Keratinocyte (primary cell): Measurements from ENCODE around the gene TEP1. TPM values are rescaled to one million over a fixed set of nuclear protein-coding genes. Genes with fewer than 3 reads are reported as not detected.
A peak's percentile ranks its signal among the peaks of the same experiment; 100 is the strongest.

ENCODE experiments used
- DNase-seq: peaks from one replicate; pipeline ENCODE4 v3.0.0-alpha.2; 2011; ENCODE audit warnings: low read depth, missing footprints, low spot score
- FAIRE-seq: peaks from 2 replicates; lab custom pipeline; 2011; peaks lifted over from hg19 to GRCh38; lab: Jason Lieb, UNC
- H2AFZ ChIP-seq: 2 replicates; pipeline ENCODE4 v1.6.0; 2012; ENCODE audit warnings: low read length, control low read depth, inconsistent platforms; ENCODE audit not compliant: control insufficient read depth
- H3K27ac ChIP-seq: 2 replicates; pipeline ENCODE4 v1.5.1; 2011; ENCODE audit warnings: low read length; ENCODE audit not compliant: control insufficient read depth, insufficient read depth
- H3K27me3 ChIP-seq: 3 replicates; pipeline ENCODE4 v1.6.0; 2011; ENCODE audit warnings: low read length; ENCODE audit not compliant: control insufficient read depth, insufficient read depth; ENCODE audit errors: extremely low read depth
- H3K36me3 ChIP-seq, 2 experiments: 2 replicates in 1 of 2; 3 replicates in 1 of 2; pipeline ENCODE4 v1.5.1; 2011; ENCODE audit warnings: low read length in 2 of 2, mild to moderate bottlenecking in 1 of 2; ENCODE audit not compliant: control insufficient read depth in 2 of 2, insufficient read depth in 2 of 2; ENCODE audit errors: extremely low read depth in 1 of 2
- H3K4me1 ChIP-seq: 3 replicates; pipeline ENCODE4 v1.5.1; 2011; ENCODE audit warnings: low read length; ENCODE audit not compliant: control insufficient read depth, insufficient read depth; ENCODE audit errors: extremely low read depth
- H3K4me2 ChIP-seq: 3 replicates; pipeline ENCODE4 v1.6.0; 2011; ENCODE audit warnings: low read depth, low read length; ENCODE audit not compliant: control insufficient read depth, insufficient read depth; ENCODE audit errors: extremely low read depth
- H3K4me3 ChIP-seq, 3 experiments: fragments of 200-600 bp in 1 of 3; sonication (generic) in 1 of 3; 2 replicates in 2 of 3; 3 replicates in 1 of 3; pipeline ENCODE4 v1.5.1; 2011 to 2016; ENCODE audit warnings: low read length in 3 of 3, mild to moderate bottlenecking in 3 of 3, control low read depth in 2 of 3, inconsistent platforms in 1 of 3, low read depth in 1 of 3, mixed read lengths in 1 of 3, mixed run types in 1 of 3, moderate library complexity in 1 of 3; ENCODE audit not compliant: control insufficient read depth in 2 of 3, insufficient read depth in 2 of 3; ENCODE audit errors: extremely low read depth in 1 of 3
- H3K79me2 ChIP-seq: 2 replicates; pipeline ENCODE4 v1.6.0; 2012; ENCODE audit warnings: low read length; ENCODE audit not compliant: control insufficient read depth, insufficient read depth
- H3K9ac ChIP-seq: 3 replicates; pipeline ENCODE4 v1.6.0; 2011; ENCODE audit warnings: low read length; ENCODE audit not compliant: control insufficient read depth, insufficient read depth; ENCODE audit errors: extremely low read depth
- H3K9me1 ChIP-seq: 3 replicates; pipeline ENCODE4 v1.6.0; 2011; ENCODE audit warnings: low read length; ENCODE audit not compliant: control insufficient read depth, insufficient read depth; ENCODE audit errors: extremely low read depth
- H3K9me3 ChIP-seq: 2 replicates; pipeline ENCODE4 v1.5.1; 2012; ENCODE audit warnings: low read depth, low read length; ENCODE audit not compliant: control insufficient read depth
- H4K20me1 ChIP-seq: 3 replicates; pipeline ENCODE4 v1.6.0; 2011; ENCODE audit warnings: low read length; ENCODE audit not compliant: control insufficient read depth, insufficient read depth; ENCODE audit errors: extremely low read depth
- EZH2 ChIP-seq: IDR thresholded peaks from one replicate; pipeline ENCODE4 v1.6.1; 2012; ENCODE audit warnings: inconsistent platforms, mild to moderate bottlenecking, low read length, moderate library complexity
- dilution Hi-C: fragments of 300-500 bp; cut with MboI; formaldehyde crosslinking; loops from one replicate; pipeline ENCODE4 v1.7.0; 2020; ENCODE audit warnings: low sequenced_read_pairs; ENCODE audit not compliant: extremely low pct_ligation_motif_present
- polyA plus RNA-seq, 5 experiments: library from polyadenylated mRNA; depleted of rRNA in 3 of 5; stranded (reverse) in 3 of 5; stranded (forward) in 1 of 5; unstranded in 1 of 5; fragments of >200 nt; gene quantifications; 1 replicate in 1 of 5; 2 replicates in 3 of 5; 3 replicates in 1 of 5; pipeline versions ENCODE4 v1.2.1 to v1.2.3, GENCODE V29; 2011 to 2012; ENCODE audit warnings: missing spikeins in 2 of 5, low read depth in 1 of 5, low replicate concordance in 1 of 5
- TF ChIP-seq, protein P1 (sequence below), 3 experiments: IDR thresholded peaks in 1 of 3; conservative IDR thresholded peaks in 1 of 3; optimal IDR thresholded peaks in 1 of 3; 2 replicates in 2 of 3; 3 replicates in 1 of 3; pipeline versions ENCODE3 to v1.5.1; 2011; ENCODE audit warnings: low read length in 3 of 3, mild to moderate bottlenecking in 3 of 3, moderate library complexity in 2 of 3, control low read depth in 1 of 3, inconsistent platforms in 1 of 3; ENCODE audit not compliant: insufficient read depth in 2 of 3; ENCODE audit errors: extremely low read depth in 1 of 3

Gene TEP1
- polyA plus RNA-seq, 1 donor (not counting 4 experiments of a cell fraction or from before 2014, with no cell fraction given): 16.6 TPM

DNA sequence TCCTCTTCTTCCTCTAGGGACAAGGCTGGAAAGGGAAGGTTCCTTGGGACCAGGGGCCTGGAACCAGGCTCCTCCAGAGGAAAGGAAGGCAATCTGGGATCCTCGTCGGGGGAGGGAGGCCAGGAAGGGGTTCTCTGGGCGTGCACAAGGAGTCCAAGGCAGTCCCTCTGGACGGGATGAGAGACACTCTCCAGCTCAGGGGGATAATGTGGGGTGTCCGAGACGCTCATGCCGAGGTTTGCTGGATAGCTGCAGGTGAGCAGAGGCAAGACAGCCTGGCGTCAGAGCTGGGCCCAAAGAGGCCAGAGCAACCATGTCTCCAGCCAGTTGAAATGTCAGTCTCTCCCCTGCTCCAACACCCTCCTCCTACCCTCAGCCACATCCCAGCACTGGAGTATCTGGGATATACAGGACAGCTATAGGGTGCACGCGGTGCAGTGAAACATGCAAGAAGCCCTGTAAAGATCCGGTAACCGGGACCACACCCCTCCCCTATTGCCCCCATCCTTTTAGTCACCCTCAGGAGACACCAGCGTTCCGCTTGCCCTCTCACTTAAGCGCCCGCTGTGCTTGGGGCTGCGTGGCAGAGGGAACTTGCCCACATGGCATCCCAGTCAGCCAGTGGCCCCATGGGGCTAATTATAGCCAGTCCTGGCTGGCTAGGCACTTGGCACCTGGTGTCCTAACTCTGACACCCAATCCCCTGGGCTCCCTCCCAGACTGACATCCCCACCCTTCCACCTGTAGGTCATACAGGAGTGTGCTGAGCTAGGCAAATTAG lies 22.5 kb upstream of the TEP1 start, which contains the start of gene KLHL33:
Gene KLHL33 (minus strand): TSS at position 585 of the 781 bp plus-strand sequence. CDS start 355 bp downstream, at position 230.
- H3K36me3 ChIP-seq: no peaks in the 10 kb centered on the region
- dilution Hi-C loops: no loop called here
- no peaks in the 10 kb centered on the region for H3K9me3 ChIP-seq
- FAIRE-seq (no peak), DNase-seq (no peak)
- no peaks in the 10 kb centered on the region for H4K20me1 ChIP-seq
- no peaks in the 10 kb centered on the region for H3K9me1 ChIP-seq
- no peaks in the 10 kb centered on the region for H3K79me2 ChIP-seq
- peak within 1 kb of the TSS; percentile 8 for H2AFZ ChIP-seq
- peaks cover 20% of the 10 kb centered on the region for H3K27me3 ChIP-seq
- TF ChIP-seq, protein P1, sequence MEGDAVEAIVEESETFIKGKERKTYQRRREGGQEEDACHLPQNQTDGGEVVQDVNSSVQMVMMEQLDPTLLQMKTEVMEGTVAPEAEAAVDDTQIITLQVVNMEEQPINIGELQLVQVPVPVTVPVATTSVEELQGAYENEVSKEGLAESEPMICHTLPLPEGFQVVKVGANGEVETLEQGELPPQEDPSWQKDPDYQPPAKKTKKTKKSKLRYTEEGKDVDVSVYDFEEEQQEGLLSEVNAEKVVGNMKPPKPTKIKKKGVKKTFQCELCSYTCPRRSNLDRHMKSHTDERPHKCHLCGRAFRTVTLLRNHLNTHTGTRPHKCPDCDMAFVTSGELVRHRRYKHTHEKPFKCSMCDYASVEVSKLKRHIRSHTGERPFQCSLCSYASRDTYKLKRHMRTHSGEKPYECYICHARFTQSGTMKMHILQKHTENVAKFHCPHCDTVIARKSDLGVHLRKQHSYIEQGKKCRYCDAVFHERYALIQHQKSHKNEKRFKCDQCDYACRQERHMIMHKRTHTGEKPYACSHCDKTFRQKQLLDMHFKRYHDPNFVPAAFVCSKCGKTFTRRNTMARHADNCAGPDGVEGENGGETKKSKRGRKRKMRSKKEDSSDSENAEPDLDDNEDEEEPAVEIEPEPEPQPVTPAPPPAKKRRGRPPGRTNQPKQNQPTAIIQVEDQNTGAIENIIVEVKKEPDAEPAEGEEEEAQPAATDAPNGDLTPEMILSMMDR (optimal IDR thresholded peaks at IDR 0.05 in 1 of 3, IDR thresholded peaks at IDR 0.05 in 1 of 3, conservative IDR thresholded peaks at IDR 0.05 in 1 of 3; ENCODE audit: extremely low read depth in 1 of 3, insufficient read depth in 2 of 3, low read length in 3 of 3): no peak
- no peak for TF ChIP-seq EZH2
- no peak within 1 kb of the TSS for H3K27ac ChIP-seq
- no peak within 1 kb of the TSS for H3K9ac ChIP-seq
- no peak within 1 kb of the TSS for H3K4me2 ChIP-seq
- H3K4me1 ChIP-seq: no peaks in the 10 kb centered on the region
- H3K4me3 ChIP-seq: no peak within 1 kb of the TSS

DNA sequence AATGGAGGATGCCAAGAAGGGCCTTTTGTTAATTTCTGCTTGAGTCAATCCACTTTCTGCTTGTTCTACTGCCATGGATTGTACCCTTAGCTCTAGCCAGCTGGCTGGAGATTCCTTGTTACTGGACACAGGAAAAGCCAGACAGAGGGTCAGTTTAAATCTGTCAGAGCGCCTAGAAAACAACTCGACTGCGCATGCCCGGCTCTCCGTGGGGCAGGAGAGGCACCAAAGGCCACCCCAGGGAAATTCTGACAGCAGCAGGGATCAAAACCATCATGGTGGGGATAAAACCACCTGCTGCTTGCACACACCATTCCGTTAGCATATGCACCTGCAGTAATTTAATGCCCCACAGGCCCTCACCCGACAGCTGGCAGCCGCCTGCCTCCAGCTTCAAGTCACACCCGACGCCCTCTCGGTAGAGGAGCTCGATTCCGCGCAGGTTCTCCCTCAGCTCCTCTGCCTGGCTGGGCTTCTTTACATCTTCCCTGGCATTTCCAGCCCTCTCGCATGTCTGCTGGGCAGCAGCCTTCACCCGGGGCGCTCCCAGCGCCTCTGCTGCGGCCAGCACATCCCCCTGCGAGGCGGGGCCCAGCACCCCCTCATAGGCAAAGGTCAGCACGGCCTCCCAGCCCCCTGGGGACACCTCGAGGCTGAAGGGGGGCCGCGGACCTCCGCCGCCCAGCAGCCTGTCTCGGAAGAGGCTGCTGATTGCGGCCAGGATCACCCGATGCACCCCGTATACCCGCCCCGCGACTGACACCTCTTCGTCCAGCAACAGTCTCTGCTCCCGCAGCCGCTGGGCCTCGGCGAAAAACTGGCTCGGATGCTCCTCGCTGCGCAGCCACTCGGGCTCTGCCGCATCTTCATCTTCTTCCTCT lies 21.6 kb upstream of the TEP1 start:
- no peaks in the 10 kb centered on the region for H3K79me2 ChIP-seq
- dilution Hi-C loops: no loop called here
- H3K27ac ChIP-seq: no peak overlapping the region
- no peaks in the 10 kb centered on the region for H3K9me3 ChIP-seq
- H3K36me3 ChIP-seq: no peaks in the 10 kb centered on the region
- H3K4me2 ChIP-seq: no peak overlapping the region
- H2AFZ ChIP-seq: peak overlapping the region; percentile 8
- peaks cover 20% of the 10 kb centered on the region for H3K27me3 ChIP-seq
- peak; percentile 69 for TF ChIP-seq EZH2
- TF ChIP-seq, protein P1 (optimal IDR thresholded peaks at IDR 0.05 in 1 of 3, IDR thresholded peaks at IDR 0.05 in 1 of 3, conservative IDR thresholded peaks at IDR 0.05 in 1 of 3; ENCODE audit: extremely low read depth in 1 of 3, insufficient read depth in 2 of 3, low read length in 3 of 3): no peak
- H3K9ac ChIP-seq: no peak overlapping the region
- FAIRE-seq (no peak), DNase-seq (no peak)
- no peaks in the 10 kb centered on the region for H3K9me1 ChIP-seq
- no peaks in the 10 kb centered on the region for H3K4me1 ChIP-seq
- H4K20me1 ChIP-seq: no peaks in the 10 kb centered on the region
- H3K4me3 ChIP-seq: no peak overlapping the region
